SU-DHL-6 (cell line): ENCODE results near the gene TTC23L.

Source experiments
- H2AFZ ChIP-seq: fragments of 200-600 bp; sonication (generic); 2 replicates; pipeline ENCODE4 v1.6.1; 2014; ENCODE audit warnings: low read depth, mild to moderate bottlenecking, moderate library complexity, mixed read lengths, antibody characterized with exemption, low read length; ENCODE audit not compliant: severe bottlenecking
- H3F3A ChIP-seq: fragments of 200-600 bp; shearing (Covaris generic); 2 replicates; pipeline ENCODE4 v1.6.0; 2016; ENCODE audit warnings: antibody characterized with exemption, mild to moderate bottlenecking; ENCODE audit not compliant: insufficient read depth
- H3K27ac ChIP-seq: fragments of 200-600 bp; sonication (generic); 2 replicates; pipeline ENCODE4 v1.5.1; 2016; ENCODE audit warnings: low read depth, mild to moderate bottlenecking, low read length, moderate library complexity, mixed read lengths
- H3K27me3 ChIP-seq: fragments of 200-600 bp; sonication (generic), shearing (Covaris generic); 2 replicates; pipeline ENCODE4 v1.6.0; 2014; ENCODE audit warnings: mild to moderate bottlenecking, low read length
- H3K36me3 ChIP-seq: fragments of 200-600 bp; sonication (generic); 2 replicates; pipeline ENCODE4 v1.6.1; 2014; ENCODE audit warnings: mild to moderate bottlenecking, low read length, mixed read lengths
- H3K4me2 ChIP-seq: fragments of 300-600, 200-600 bp; shearing (Covaris generic), sonication (generic); 2 replicates; pipeline ENCODE4 v1.6.0; 2014; ENCODE audit warnings: low read length, low read depth, mild to moderate bottlenecking; ENCODE audit not compliant: poor library complexity, severe bottlenecking
- H3K4me3 ChIP-seq: fragments of 200-600 bp; sonication (generic); 2 replicates; pipeline ENCODE4 v1.5.1; 2014; ENCODE audit warnings: antibody characterized with exemption, low read length, mild to moderate bottlenecking, mixed read lengths; ENCODE audit not compliant: insufficient read depth, poor library complexity, severe bottlenecking
- H3K79me2 ChIP-seq: fragments of 200-600 bp; sonication (generic); 2 replicates; pipeline ENCODE4 v1.6.1; 2014; ENCODE audit warnings: mild to moderate bottlenecking, low read length, moderate library complexity; ENCODE audit not compliant: insufficient read depth
- H3K9ac ChIP-seq: fragments of 200-600 bp; sonication (generic); 2 replicates; pipeline ENCODE4 v1.7.0; 2014; ENCODE audit warnings: mild to moderate bottlenecking, low read length
- H3K9me2 ChIP-seq: fragments of 200-600 bp; sonication (generic); replicated peaks from 2 replicates; pipeline ENCODE4 v1.6.1; 2014; ENCODE audit warnings: low read length; ENCODE audit not compliant: insufficient read depth
- H3K9me3 ChIP-seq: fragments of 200-600 bp; sonication (generic); 2 replicates; pipeline ENCODE4 v1.6.1; 2014; ENCODE audit warnings: low read length, mixed read lengths; ENCODE audit not compliant: insufficient read depth
- H4K20me1 ChIP-seq: fragments of 200-600 bp; sonication (generic); 2 replicates; pipeline ENCODE4 v1.6.1; 2014; ENCODE audit warnings: low read depth, mild to moderate bottlenecking, antibody characterized with exemption, low read length, moderate library complexity, mixed read lengths
- CTCF ChIP-seq: fragments of 200-600 bp; sonication (generic); IDR thresholded peaks from one replicate; pipeline ENCODE4 v1.5.1; 2017; ENCODE audit warnings: antibody characterized with exemption, mild to moderate bottlenecking, low read length, moderate library complexity; ENCODE audit not compliant: insufficient read depth, poor library complexity, severe bottlenecking
- EZH2phosphoT487 ChIP-seq: fragments of 200-600 bp; sonication (generic), shearing (Covaris generic); conservative IDR thresholded peaks from 2 replicates; pipeline ENCODE4 v1.6.1; 2018; ENCODE audit warnings: mild to moderate bottlenecking, antibody characterized with exemption, low read length, moderate library complexity, mixed read lengths

TTC23L gene

DNA sequence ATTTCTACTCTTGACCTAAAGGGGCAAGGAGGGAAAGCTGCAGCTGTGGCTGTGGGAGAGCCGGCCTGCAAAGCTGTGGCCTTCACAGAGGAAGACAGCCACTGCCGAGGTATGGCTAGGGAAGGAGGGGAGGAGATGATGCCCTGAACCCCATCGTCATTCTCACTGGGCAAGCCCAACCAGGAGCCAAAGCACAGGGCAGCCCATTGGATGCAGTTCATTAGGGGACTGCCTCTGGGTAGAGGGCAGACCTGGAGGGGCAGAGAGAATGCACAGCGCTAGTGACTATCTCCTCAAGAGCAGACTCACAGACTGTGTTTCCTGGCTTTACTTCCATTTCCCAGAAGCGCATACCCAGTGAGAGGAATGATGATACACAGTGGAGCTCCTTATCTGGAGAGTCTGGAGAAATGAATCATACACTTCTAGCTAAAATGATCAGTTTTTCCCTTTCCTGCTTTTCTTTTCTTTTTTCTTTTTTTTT, 47.2 kb upstream of the TTC23L start:
- Histone ChIP-seq H3F3A (no peaks in the 10 kb centered on the region), H3K27me3 (no peaks in the 10 kb centered on the region), H3K4me3 (no peak overlapping the region), H3K9me3 (no peaks in the 10 kb centered on the region), H2AFZ (no peak overlapping the region), H4K20me1 (no peaks in the 10 kb centered on the region), H3K9ac (no peak overlapping the region), H3K79me2 (no peaks in the 10 kb centered on the region), H3K4me2 (no peak overlapping the region), H3K36me3 (no peaks in the 10 kb centered on the region), H3K27ac (no peak overlapping the region), H3K9me2 (no peaks in the 10 kb centered on the region)
- TF ChIP-seq EZH2phosphoT487: no peak
- TF ChIP-seq CTCF: no peak

GRCh38 chr5:34802834-34803563, 36.0 kb upstream of the TTC23L start:
- H3K27ac ChIP-seq: no peak overlapping the region
- no peak overlapping the region for H3K4me3 ChIP-seq
- H3K9me3 ChIP-seq: no peaks in the 10 kb centered on the region
- TF ChIP-seq EZH2phosphoT487 (no peak), CTCF (no peak)
- H3K4me2 ChIP-seq: no peak overlapping the region
- no peaks in the 10 kb centered on the region for H3F3A ChIP-seq
- no peak overlapping the region for H3K9ac ChIP-seq
- no peaks in the 10 kb centered on the region for H3K36me3 ChIP-seq
- no peaks in the 10 kb centered on the region for H3K9me2 ChIP-seq
- H4K20me1 ChIP-seq: no peaks in the 10 kb centered on the region
- H3K79me2 ChIP-seq: no peaks in the 10 kb centered on the region
- no peaks in the 10 kb centered on the region for H3K27me3 ChIP-seq
- H2AFZ ChIP-seq: no peak overlapping the region

GRCh38 chr5:34803974-34804732, 34.8 kb upstream of the TTC23L start:
- H3K79me2 ChIP-seq: no peaks in the 10 kb centered on the region
- H4K20me1 ChIP-seq: no peaks in the 10 kb centered on the region
- no peaks in the 10 kb centered on the region for H3K36me3 ChIP-seq
- no peaks in the 10 kb centered on the region for H3K9me3 ChIP-seq
- H3K9me2 ChIP-seq: no peaks in the 10 kb centered on the region
- H3K4me2 ChIP-seq: no peak overlapping the region
- no peak for TF ChIP-seq EZH2phosphoT487
- TF ChIP-seq CTCF: no peak
- no peaks in the 10 kb centered on the region for H3K27me3 ChIP-seq
- no peaks in the 10 kb centered on the region for H3F3A ChIP-seq
- no peak overlapping the region for H3K9ac ChIP-seq
- no peak overlapping the region for H3K4me3 ChIP-seq
- H3K27ac ChIP-seq: no peak overlapping the region
- no peak overlapping the region for H2AFZ ChIP-seq
